GM21528 (cell line): ENCODE data around the gene ALOX15B.
"Not testable (repeated sequence)": the region's sequence is repeated elsewhere in the genome, so short reads cannot be mapped to it uniquely, and the experiment has no call there.

Experiments used
- ATAC-seq: cut with Tn5 transposase; IDR thresholded peaks from one replicate; pipeline ENCODE4 v1.9.1; 2021; ENCODE audit warnings: mild to moderate bottlenecking, moderate library complexity; ENCODE audit not compliant: unreplicated experiment, low FRiP score

Gene ALOX15B

DNA sequence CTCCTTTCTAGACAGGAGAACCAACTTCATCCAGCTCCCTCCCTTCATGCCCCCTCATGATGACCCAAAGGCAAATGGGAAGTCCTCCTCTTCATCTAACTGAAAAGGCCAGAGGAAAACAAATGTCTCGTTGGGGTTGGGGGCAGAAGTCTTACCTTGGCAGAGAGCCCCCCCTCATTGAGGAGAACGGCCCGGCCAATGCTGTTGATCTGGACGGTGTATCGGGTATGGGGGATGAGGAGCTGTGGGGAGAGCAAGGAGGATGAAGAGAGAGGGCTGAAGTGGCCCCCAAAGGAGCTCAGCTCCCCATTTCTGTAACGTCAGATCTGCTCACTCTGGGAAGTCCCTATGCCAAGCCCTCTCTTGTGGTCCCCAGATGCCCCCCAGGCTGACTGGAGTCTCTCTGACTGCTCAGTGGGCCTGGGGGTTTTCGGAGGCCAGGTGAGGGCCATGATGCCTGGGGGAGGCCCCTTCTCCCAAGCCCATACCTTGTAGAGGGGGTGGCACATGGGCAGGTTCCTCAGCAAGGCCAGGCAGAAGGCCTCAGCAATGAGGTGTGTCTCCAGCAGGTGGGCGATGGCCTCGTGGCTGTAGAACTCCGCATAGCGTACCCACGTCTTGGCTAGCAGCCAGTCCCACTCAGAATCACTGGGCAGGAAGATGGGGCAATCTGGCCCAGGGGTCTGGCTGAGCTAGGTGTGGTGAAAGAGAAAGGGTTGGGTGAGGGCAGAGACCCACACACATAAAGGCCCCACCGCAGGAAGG lies 37.8 kb downstream of the ALOX15B start:
- no peak for ATAC-seq

DNA sequence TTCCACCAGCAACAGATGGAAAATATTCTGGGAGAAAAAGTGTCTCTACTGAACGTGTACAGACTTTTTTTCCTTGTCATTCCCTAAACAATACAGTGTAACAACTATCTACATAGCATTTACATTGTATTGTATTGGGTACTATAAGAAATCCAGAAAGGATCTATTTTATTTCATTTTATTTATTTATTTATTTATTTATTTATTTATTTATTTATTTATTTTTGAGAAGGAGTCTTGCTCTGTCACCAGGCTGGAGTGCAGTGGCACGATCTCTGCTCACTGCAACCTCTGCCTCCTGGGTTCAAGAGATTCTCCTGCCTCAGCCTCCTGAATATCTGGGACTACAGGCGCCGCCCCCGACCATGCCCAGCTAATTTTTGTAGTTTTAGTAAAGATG lies 39.1 kb downstream of the ALOX15B start:
- not testable (repeated sequence) for ATAC-seq

DNA sequence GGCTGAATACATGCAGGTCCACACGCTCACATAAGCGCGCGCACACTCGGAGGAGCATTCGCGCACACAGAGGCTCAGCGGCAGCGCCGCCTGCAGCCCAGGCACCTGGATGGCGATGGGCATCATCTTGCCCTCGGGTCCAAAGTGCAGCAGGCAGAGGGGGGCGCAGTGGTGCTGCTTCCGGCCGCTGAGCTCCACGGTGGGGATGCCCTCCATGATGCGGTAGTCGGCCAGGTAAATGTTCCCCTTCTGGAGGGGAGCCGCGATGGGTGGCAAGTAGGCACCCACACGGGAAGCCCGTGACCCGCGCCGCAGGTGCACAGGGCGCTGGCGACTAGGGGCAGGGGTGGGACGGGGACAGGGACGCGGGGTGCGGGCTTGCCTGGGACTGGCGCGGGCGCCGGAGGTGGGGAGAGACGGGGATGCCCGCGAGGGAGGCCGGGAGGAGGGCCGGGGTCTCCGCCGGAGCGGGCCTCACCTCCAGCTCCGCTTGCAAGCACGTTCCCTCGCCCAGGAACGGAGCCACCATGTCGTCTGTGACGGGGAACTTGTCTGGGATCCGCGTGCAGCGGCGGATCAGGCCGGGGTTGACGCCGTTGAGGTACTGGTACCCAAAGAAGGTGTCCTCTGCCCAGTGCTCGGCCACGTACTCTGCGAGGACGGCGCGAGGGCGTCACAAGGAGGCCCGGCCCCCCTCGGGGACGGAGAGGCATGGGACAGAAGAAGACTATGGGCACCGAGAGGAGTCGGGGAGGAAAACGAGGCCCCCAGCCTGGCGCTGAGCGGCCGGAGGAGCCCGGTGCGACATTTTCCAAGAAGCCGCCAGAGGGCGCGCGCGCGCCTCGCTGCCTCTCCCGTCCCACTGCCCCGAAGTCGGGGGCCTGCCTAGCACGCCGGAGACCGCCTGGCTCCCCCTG lies 40.7 kb downstream of the ALOX15B start:
- ATAC-seq, result no peak

DNA sequence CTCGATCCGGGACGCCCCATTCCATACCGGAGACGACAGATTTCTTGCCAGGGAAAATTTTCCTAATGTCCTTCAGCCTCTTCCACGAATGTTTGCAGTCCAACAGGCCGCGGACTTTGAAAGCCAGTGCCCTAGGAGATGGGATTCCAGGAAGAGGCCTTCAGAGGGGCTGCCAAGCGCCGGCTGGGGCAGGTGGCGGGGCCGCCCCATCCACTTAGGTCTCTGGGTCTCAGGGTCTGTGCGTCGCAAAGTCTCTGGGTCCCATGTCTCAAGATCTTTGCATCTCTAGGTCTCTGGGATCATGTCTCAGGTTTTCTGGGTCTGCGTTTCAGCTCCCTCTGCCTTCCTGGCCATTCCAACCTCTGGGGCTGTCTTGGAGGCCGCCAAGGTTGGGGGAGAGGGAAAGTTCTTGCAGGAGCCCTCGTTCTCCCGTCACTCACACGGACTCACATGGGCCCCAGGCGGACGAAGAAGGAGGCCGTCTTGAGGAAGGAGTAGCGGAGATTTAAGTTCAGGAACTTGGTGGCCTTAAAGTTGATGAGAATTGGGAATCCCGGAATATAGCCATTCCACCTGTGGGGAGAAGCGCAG lies 41.4 kb downstream of the ALOX15B start:
- ATAC-seq, result no peak

DNA sequence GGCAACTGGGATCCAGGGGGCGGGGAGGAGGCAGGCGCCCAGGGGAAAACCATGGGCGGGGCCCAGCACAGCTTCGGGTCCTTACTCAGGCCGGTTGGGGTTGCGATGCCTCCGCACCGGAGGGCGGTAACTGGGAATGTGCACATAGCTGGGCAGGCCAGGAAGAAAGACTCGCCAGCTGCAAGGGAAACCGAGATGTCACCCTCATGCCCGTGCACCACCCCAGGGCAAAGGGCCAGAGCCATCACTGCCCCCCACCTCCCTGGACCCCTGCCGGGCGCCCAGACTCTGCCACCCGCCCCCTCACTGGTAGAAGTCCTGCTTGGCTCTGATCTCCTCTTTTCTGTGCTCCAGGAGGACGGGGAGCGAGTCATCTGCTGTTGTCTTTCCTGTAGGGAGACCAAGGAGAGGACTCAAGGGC lies 42.0 kb downstream of the ALOX15B start:
- no peak for ATAC-seq

DNA sequence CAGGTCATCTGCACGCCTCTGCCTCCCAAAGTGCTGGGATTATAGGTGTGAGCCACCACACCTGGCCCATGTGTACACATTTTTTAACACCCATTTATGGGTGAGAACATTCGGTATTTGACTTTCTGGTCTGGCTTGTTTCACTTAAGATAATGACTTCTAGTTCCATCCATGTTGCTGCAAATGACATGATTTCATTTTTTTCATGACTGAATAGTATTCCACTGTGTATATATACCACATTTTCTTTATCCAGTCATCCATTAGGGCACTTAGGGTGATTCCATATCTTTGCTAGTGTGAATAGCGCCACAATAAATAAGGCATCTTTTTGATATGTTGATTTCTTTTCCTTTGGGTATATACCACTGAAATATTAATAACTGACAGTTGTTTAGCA lies 43.0 kb downstream of the ALOX15B start:
- ATAC-seq, result no peak

DNA sequence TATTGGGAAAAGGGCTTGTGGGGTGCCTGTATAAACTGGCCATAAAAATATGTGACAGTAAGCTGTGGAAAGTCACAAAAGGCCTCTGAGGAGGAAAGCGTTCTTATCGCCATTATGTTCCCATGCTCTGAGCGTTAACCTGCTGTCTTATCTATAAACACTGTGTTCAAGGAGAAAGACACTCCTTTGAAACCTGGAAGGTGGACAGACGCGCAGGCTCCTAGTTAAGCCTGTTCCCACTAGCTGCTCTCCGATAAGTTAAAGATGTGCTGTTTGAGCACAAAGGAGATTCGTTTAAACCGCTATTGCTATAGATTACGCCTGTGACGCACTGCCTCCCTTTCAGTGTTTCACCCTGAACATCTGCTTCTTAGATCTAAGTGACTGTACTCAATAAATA lies 43.4 kb downstream of the ALOX15B start:
- no peak for ATAC-seq

DNA sequence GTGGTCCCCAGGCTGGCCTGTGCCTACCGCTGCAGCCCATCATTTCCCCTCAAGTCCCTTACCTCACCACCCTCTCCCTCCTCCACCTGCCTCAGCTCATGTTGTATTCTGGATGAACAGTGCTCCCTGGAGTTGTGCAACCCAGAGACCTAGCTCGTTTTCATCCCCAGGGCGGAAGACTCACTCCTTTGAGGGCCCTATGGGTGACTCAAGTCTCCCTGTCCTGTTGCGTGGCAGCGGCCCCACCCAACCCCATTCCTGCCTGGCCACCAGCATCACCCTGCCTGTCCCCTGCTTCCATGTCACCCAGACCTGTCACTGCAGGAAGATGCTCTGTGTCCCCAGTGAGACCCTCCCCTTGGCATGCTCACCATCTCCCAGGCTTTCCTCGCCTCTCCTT lies 45.4 kb downstream of the ALOX15B start:
- no peak for ATAC-seq

DNA sequence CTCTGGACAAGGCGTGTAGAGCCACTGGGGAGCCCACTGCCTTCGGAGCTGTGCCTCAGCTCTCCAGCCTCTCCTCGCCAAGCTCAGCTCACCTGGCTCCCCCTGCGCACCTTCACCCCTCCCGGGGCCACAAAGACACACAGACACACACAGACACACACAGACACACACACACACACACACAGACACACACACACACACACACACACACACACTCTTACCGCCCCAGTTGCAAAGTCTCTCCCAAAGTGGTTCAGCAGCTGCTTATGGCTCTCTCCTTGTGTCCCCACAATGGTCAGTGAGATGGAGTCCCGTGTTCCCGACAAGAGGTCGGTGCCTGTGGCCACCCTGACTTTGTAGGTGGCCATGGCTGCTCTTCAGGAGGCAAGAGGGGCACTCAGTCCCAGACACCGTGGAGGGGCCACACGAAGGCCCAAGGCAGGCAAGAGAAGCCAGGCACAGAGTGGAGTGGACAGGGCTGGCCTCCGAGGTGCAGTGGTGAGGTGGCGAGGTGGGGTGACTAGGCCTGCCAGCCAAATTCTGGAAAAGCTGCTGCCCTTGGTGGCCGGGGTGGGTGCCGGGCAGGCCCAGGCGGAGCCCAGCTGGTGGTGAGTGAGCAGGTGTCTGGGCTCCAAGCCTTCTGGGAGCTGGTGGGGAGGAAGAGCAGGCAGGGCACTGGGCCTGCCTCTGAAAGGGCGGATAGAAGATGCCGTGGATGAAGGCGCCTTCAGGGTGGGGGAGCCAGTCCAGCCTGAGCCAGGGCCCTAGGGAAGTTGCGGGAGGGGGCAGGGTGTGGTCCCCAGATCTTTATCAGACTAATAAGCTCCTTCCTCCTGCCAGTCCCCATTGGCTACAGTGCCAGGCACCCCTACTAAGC lies 48.5 kb downstream of the ALOX15B start, which contains the start of gene ALOX12B:
Gene ALOX12B (minus strand): TSS at position 642 of the 877 bp plus-strand sequence. CDS start 274 bp downstream, at position 368.
- ATAC-seq, result no peak

DNA sequence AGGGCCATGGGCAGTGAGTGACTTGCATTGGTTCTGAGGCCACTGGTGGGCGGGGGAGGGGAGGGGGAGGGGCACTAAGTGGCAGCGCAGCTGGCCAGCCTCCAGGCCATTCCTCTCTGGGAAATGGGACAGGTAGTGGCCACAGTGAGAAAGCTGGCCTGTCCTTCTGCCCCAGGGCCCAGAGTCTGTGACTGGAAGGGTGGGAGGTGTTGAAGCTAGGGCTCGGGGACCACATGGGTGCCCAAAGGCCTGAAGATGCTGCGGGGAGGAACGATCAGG lies 49.0 kb downstream of the ALOX15B start:
- ATAC-seq, result no peak

DNA sequence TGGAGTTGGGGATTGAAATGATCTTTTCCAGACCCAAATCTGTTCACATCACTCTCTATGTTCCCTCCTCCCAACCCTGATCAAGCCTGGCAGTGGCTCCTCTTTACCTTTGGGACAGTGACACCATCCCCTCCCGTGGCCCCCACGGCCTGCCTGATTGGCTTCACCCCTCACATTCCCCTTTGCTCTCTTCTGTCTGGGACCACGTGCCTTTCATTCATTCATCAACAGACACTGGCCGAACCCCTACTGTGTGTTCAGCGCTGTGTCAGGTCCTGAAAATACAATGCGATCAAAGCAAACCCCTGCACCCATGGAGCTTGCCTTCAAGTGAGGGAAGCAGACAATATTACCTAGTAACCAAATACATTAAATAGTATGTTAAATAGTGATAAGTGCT lies 50.9 kb downstream of the ALOX15B start:
- no peak for ATAC-seq

DNA sequence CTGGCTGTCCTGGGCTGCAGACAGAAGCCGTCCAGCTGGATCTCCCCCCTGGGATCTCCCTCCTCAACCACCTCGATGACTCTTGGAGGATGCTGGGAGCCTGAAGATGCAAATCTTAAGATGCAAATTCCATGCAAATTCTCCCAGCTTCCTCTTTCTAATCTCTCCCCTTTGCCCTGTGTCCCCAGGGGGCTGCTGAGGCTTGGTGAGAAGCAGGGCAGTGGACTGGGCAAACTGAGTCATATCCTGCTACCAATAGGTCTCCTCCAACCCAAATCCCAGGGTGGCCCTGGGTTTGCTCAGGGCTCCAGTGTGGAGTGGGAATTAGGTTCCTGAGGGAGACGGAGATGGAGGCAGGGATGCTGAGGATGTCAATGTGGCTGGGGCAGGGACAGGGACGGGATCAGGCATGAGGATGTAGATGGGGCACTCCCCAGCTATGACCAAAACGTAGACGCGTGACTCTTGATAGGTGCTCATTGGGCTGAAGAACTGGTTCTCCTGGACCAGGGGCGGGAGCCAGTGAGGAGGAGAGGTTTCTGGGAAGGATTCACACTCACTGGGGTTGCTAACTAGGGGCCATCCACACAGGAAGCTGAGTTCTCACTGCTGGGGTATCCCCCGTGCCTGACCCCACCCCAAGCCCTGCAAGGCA lies 52.3 kb downstream of the ALOX15B start:
- ATAC-seq, result no peak

DNA sequence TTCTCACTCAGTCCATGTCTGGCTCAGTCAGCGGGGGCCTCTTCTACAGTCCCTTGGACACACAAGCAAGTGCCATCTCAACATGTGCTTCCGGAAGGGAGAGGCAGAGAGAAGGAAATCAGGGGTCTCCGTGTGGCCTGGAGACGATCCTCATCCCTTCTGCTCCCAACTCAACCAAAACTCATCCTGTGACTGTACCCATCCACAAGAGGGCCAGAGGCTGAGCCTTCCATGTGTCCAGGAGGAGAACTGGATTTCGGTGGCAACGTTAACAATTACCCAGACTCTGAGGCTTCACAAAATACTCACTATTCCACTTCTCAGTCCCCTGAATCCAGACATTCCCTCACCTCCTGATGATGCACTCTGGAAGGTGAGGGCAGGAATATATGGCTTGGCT lies 56.5 kb downstream of the ALOX15B start:
- ATAC-seq, result no peak

DNA sequence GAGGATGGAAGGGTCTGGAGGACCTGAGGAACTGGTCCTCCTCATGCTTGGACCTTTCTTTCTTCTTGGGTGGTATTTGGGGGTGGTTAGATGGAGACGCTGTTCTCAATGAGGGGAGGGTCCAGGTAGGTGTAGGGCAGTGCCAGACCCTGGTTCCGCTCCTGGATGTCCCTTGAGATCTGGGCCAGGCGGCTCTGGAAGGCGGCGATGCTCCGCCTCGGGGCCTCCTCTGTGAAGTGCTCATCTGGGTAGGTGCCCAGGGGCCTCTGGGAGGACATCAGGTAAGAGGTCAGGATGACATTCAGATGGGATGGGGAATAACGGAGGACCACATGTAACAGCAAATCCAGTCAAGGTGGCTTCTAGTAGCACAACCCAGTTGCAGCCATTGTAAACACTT lies 57.7 kb downstream of the ALOX15B start:
- ATAC-seq, result no peak
